ENCODE results near the gene NSUN5. TPM values are rescaled to one million over a fixed set of nuclear protein-coding genes. Genes with fewer than 3 reads are reported as not detected.
"Not testable (repeated sequence)": the region's sequence is repeated elsewhere in the genome, so short reads cannot be mapped to it uniquely, and the experiment has no call there.

NSUN5 gene
- total and polyA plus RNA-seq, 2 experiments from 2014 or later: 21.1 to 25.5 TPM

DNA sequence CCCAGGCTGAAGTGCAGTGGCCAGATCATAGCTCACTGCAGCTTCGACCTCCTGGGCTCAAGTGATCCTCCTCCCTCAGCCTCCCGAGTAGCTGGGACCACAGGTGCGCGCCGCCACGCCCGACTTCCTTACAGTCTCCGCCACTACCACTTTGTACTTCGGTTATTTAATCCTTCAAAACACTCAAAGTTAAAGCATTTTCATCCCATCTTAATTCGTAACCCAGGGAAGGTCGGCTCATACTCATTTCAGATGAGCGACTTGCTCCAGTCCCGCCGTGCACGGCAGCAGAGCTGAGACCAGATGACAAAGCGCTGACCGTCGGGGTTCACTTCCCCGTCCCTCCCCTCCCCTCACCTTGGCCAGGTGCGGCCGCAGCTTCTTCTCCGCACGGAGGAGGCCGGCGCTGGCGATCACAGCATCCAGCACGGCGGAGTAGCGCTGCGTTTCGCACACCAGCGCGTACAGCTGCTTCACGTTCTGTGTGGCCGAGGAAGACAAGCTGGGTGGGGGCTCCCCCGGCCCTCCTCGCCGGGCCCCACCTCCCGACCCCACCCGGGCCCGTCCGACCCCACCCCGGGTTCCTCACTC, 457 bp downstream of the NSUN5 start:
- Histone ChIP-seq H3K9me3 (ENCODE audit: low read depth) (no peaks in the 10 kb centered on the region), H3K27ac (no peak overlapping the region), H3K4me2 (ENCODE audit: unreplicated experiment) (peak overlapping the region; percentile 71), H3K27me3 (replicated peaks; ENCODE audit: insufficient read depth) (no peaks in the 10 kb centered on the region), H3K4me3 (peak overlapping the region; percentile 77), H2AFZ (peak overlapping the region; percentile 80), H4K20me1 (ENCODE audit: insufficient read depth) (no peaks in the 10 kb centered on the region), H3K9ac (peak overlapping the region; percentile 71), H3F3A (ENCODE audit: insufficient read depth) (no peaks in the 10 kb centered on the region), H3K4me1 (ENCODE audit: insufficient read depth) (peaks cover 3% of the 10 kb centered on the region; the same call in 1 of the 2 replicates), H3K79me2 (ENCODE audit: insufficient read depth) (0 out of 2 replicates have a peak, but pooled peaks cover 4% of the 10 kb centered on the region), H3K36me3 (ENCODE audit: low read depth) (no peaks in the 10 kb centered on the region), H3K9me2 (ENCODE audit: insufficient read depth) (no peaks in the 10 kb centered on the region)
- TF ChIP-seq EZH2phosphoT487 (IDR thresholded peaks at IDR 0.05; ENCODE audit: insufficient read depth, low read depth) (no peak), EZH2 (IDR thresholded peaks at IDR 0.05; ENCODE audit: insufficient read depth, poor library complexity, severe bottlenecking) (no peak)
- 13 to 18% methylated on average over 29 to 43 of the region's 43 CpGs for WGBS, 2 experiments (ENCODE audit: low coverage in 1 of 2, low lambda C conversion rate in 2 of 2, missing lambda C conversion rate in 2 of 2)
- DNase-seq: peak; percentile 36
- in situ Hi-C loops (cut with MboI): no loop called here

DNA sequence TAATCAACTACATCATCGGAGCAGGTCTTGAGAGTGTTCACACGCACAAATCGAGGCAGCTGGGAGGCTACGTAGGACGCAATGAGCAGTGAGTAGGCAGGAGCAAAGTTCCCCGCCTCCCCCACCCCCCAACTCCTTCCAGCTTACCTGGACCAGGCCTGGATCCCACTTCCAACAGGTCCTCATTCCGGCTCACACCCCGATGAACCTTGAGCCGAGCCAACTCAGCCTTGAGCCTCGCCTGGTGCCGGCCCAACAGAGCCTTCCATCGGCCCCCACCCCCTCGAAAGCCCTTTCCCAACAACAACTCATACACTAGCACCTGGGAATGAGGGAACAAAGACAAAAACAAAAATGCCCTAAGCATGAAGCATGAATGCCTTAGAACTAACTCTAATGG, 1.2 kb downstream of the NSUN5 start:
- H3K4me1 ChIP-seq (ENCODE audit: insufficient read depth): peaks cover 3% of the 10 kb centered on the region; the same call in 1 of the 2 replicates
- no peaks in the 10 kb centered on the region for H3K9me3 ChIP-seq (ENCODE audit: low read depth)
- peak overlapping the region; percentile 71 for H3K4me2 ChIP-seq (ENCODE audit: unreplicated experiment)
- H3K36me3 ChIP-seq (ENCODE audit: low read depth): no peaks in the 10 kb centered on the region
- H3K9me2 ChIP-seq (ENCODE audit: insufficient read depth): no peaks in the 10 kb centered on the region
- H2AFZ ChIP-seq: no peak overlapping the region
- 0 out of 2 replicates have a peak, but pooled peaks cover 4% of the 10 kb centered on the region for H3K79me2 ChIP-seq (ENCODE audit: insufficient read depth)
- H3K27me3 ChIP-seq (replicated peaks; ENCODE audit: insufficient read depth): no peaks in the 10 kb centered on the region
- DNase-seq: no peak
- H3K4me3 ChIP-seq: peak overlapping the region; percentile 77
- TF ChIP-seq EZH2 (IDR thresholded peaks at IDR 0.05; ENCODE audit: insufficient read depth, poor library complexity, severe bottlenecking) (no peak), EZH2phosphoT487 (IDR thresholded peaks at IDR 0.05; ENCODE audit: insufficient read depth, low read depth) (no peak)
- no peaks in the 10 kb centered on the region for H3F3A ChIP-seq (ENCODE audit: insufficient read depth)
- H3K27ac ChIP-seq: no peak overlapping the region
- H3K9ac ChIP-seq: no peak overlapping the region
- no peaks in the 10 kb centered on the region for H4K20me1 ChIP-seq (ENCODE audit: insufficient read depth)
- 85 to 86% methylated on average over 12 to 13 of the region's 13 CpGs for WGBS, 2 experiments (ENCODE audit: low coverage in 1 of 2, low lambda C conversion rate in 2 of 2, missing lambda C conversion rate in 2 of 2)
- in situ Hi-C loops (cut with MboI): no loop called here

DNA sequence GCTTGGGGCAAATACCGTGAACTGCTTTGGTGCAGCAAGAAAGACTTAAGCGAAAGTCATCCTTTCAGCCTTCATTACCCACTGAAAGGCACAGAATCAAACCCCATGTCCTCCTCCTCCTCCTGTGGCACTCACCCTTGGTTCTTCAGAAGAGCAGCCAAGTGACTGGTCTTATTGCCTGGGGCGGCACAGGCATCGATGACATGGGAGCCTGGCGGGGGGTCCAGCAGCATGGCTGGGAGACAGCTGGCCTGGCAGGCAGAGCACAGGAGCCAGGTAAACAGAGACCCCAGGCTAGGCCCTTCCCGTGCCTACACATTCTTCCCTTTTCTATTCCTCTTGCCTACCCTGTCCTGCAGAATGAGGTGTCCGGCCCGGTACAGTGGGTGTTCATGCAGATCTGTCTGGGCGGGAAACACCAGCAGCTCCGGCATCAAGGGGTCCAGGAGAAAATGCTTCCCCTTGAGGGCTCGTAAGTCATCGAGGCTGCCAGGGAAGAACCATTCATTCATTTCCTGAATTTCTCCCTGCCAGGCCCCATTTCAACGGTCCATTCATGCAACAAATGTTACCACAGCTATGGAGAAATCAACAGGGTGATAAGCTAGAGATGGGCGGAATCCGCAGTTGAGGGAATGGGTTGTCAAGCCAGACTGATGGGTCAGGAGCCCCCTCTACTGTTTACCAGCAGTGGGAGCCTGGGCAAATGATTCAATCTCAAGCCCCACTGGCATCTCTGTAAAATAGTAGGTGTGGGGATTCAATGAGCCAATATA, 3.8 kb downstream of the NSUN5 start:
- H3K27ac ChIP-seq; in situ Hi-C loops (cut with MboI); H3K9me2 ChIP-seq (ENCODE audit: insufficient read depth); H3K79me2 ChIP-seq (ENCODE audit: insufficient read depth); H4K20me1 ChIP-seq (ENCODE audit: insufficient read depth); H2AFZ ChIP-seq; H3K27me3 ChIP-seq (replicated peaks; ENCODE audit: insufficient read depth); H3K9me3 ChIP-seq (ENCODE audit: low read depth); H3K4me1 ChIP-seq (ENCODE audit: insufficient read depth); H3F3A ChIP-seq (ENCODE audit: insufficient read depth); H3K4me3 ChIP-seq; H3K4me2 ChIP-seq (ENCODE audit: unreplicated experiment); DNase-seq; H3K9ac ChIP-seq; H3K36me3 ChIP-seq (ENCODE audit: low read depth): not testable (repeated sequence)
- 93 to 94% methylated on average over 11 to 12 of the region's 15 CpGs for WGBS, 2 experiments (ENCODE audit: low coverage in 1 of 2, low lambda C conversion rate in 2 of 2, missing lambda C conversion rate in 2 of 2)

DNA sequence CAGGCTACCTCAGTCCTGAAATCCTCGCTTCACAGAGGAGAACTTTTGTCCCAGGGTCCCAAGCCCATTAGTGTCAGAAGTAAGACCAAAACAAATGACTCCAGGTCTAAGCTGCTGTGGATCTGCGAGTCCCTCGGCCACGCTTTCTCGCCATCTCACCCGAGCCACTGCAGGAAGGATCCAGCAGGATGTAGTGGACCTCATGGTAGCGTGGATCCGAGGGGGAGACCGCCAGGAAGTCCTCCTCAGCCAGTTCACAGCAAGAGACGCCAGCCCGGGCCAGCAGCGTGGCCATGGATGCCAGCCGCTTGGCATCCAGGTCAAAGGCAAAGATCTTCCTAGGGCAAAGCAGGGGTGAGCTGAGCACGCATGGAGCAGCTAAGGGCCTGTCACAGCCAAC, 4.6 kb downstream of the NSUN5 start:
- Histone ChIP-seq H3K4me3 (no peak overlapping the region), H3F3A (ENCODE audit: insufficient read depth) (no peaks in the 10 kb centered on the region), H2AFZ (no peak overlapping the region), H3K27ac (no peak overlapping the region), H3K36me3 (ENCODE audit: low read depth) (no peaks in the 10 kb centered on the region), H3K79me2 (ENCODE audit: insufficient read depth) (0 out of 2 replicates have a peak, but pooled peaks cover 4% of the 10 kb centered on the region), H3K27me3 (replicated peaks; ENCODE audit: insufficient read depth) (no peaks in the 10 kb centered on the region), H3K9me3 (ENCODE audit: low read depth) (no peaks in the 10 kb centered on the region), H3K9ac (no peak overlapping the region), H3K4me2 (ENCODE audit: unreplicated experiment) (no peak overlapping the region), H3K4me1 (ENCODE audit: insufficient read depth) (peaks cover under 1% of the 10 kb centered on the region; the same call in 1 of the 2 replicates), H3K9me2 (ENCODE audit: insufficient read depth) (no peaks in the 10 kb centered on the region), H4K20me1 (ENCODE audit: insufficient read depth) (no peaks in the 10 kb centered on the region)
- TF ChIP-seq EZH2 (IDR thresholded peaks at IDR 0.05; ENCODE audit: insufficient read depth, poor library complexity, severe bottlenecking) (no peak), EZH2phosphoT487 (IDR thresholded peaks at IDR 0.05; ENCODE audit: insufficient read depth, low read depth) (no peak)
- in situ Hi-C loops (cut with MboI): no loop called here
- 93 to 95% methylated on average over 14 of the region's 14 CpGs for WGBS, 2 experiments (ENCODE audit: low coverage in 1 of 2, low lambda C conversion rate in 2 of 2, missing lambda C conversion rate in 2 of 2)
- DNase-seq: no peak

Data from GM23248 (cell line).